Smooth muscle cell (in vitro differentiated cells): ENCODE data around the gene GPR85. TPM values are rescaled to one million over a fixed set of nuclear protein-coding genes. Genes with fewer than 3 reads are reported as not detected.

Source experiments
- DNase-seq: peaks from one replicate; lab custom pipeline; 2025; ENCODE audit not compliant: unreplicated experiment; lab: John Stamatoyannopoulos, UW
- H2AFZ ChIP-seq: fragments of 200-600 bp; sonication (generic); 2 replicates; pipeline ENCODE4 v1.6.0; 2016; ENCODE audit warnings: antibody characterized with exemption, low read depth, mild to moderate bottlenecking
- H3F3A ChIP-seq: fragments of 200-600 bp; sonication (generic); 2 replicates; pipeline ENCODE4 v1.6.0; 2017; ENCODE audit warnings: antibody characterized with exemption, low read depth
- H3K27ac ChIP-seq: fragments of 200-600 bp; sonication (generic); 2 replicates; pipeline ENCODE4 v1.5.1; 2016; ENCODE audit warnings: low read depth, mild to moderate bottlenecking
- H3K27me3 ChIP-seq: fragments of 200-600 bp; sonication (generic); 2 replicates; pipeline ENCODE4 v1.6.1; 2016; ENCODE audit warnings: low read depth, mild to moderate bottlenecking
- H3K36me3 ChIP-seq: fragments of 200-600 bp; sonication (generic); 2 replicates; pipeline ENCODE4 v1.5.1; 2016; ENCODE audit warnings: low read depth
- H3K4me1 ChIP-seq: fragments of 200-600 bp; sonication (generic); 2 replicates; pipeline ENCODE4 v1.5.1; 2016; ENCODE audit warnings: low read depth
- H3K4me2 ChIP-seq: fragments of 200-600 bp; sonication (generic); 2 replicates; pipeline ENCODE4 v1.6.0; 2016; ENCODE audit warnings: mild to moderate bottlenecking
- H3K4me3 ChIP-seq: fragments of 200-600 bp; sonication (generic); 2 replicates; pipeline ENCODE4 v1.5.1; 2016; ENCODE audit warnings: mild to moderate bottlenecking
- H3K79me2 ChIP-seq: fragments of 200-600 bp; sonication (generic); 2 replicates; pipeline ENCODE4 v1.6.0; 2016; ENCODE audit warnings: low read depth, mild to moderate bottlenecking
- H3K9ac ChIP-seq: fragments of 200-600 bp; sonication (generic); 2 replicates; pipeline ENCODE4 v1.6.0; 2016; ENCODE audit warnings: low read depth
- H3K9me3 ChIP-seq: fragments of 200-600 bp; sonication (generic); replicated peaks from 2 replicates; pipeline ENCODE4 v1.5.1; 2016; ENCODE audit warnings: low read depth
- H4K20me1 ChIP-seq: fragments of 200-600 bp; sonication (generic); 2 replicates; pipeline ENCODE4 v1.6.0; 2016; ENCODE audit warnings: low read depth
- CTCF ChIP-seq: fragments of 200-600 bp; sonication (generic); IDR thresholded peaks from 2 replicates; pipeline ENCODE4 v1.5.1; 2017; ENCODE audit warnings: borderline replicate concordance, mild to moderate bottlenecking, antibody characterized with exemption; ENCODE audit not compliant: insufficient read depth, poor library complexity, severe bottlenecking
- WGBS: methylation state at CpG from one replicate; pipeline ENCODE4 v1.1.7; 2016; ENCODE audit warnings: low lambda C conversion rate; 5-methylcytosine and 5-hydroxymethylcytosine counted together
- polyA plus RNA-seq: library from polyadenylated mRNA; unstranded; fragments of >200 nt; fragmentation: Nextera tagmentation; extraction: Ambion mirVana; gene quantifications from 2 replicates; pipeline ENCODE4 v1.2.1, GENCODE V29; 2016
- total RNA-seq: library from RNA; depleted of rRNA; stranded (reverse); fragments of >200 nt; gene quantifications from 2 replicates; pipeline ENCODE4 v1.2.3, GENCODE V29; 2014

The GPR85 gene
- total and polyA plus RNA-seq, 2 experiments from 2014 or later, result 0.93 to 1.9 TPM

- Histone ChIP-seq H3K4me2 (no peak overlapping the region), H3K9me3 (no peaks in the 10 kb centered on the region), H3K4me1 (no peaks in the 10 kb centered on the region), H3K27ac (no peak overlapping the region), H3K79me2 (no peaks in the 10 kb centered on the region), H2AFZ (no peak overlapping the region), H3K4me3 (no peak overlapping the region), H3F3A (no peaks in the 10 kb centered on the region), H3K27me3 (no peaks in the 10 kb centered on the region), H3K36me3 (no peaks in the 10 kb centered on the region), H3K9ac (no peak overlapping the region), H4K20me1 (no peaks in the 10 kb centered on the region)
- TF ChIP-seq CTCF, result no peak
- no peak for DNase-seq
- WGBS, result 48% methylated on average over 2 of the region's 2 CpGs
Measured at GRCh38 chr7:113033959-113034358, 52.7 kb downstream of the GPR85 start.

Other genes with a start within 250 kb of the GPR85 start
- gene SMIM30, start 31.7 kb upstream of the GPR85 start, total RNA-seq, result 107 and 118 TPM in 2 replicates
- 72.2 and 72.9 TPM in 2 replicates for gene SMIM30, start 31.7 kb upstream of the GPR85 start, polyA plus RNA-seq